Measurements from ENCODE around the gene CYP8B1. TPM values are rescaled to one million over a fixed set of nuclear protein-coding genes. Genes with fewer than 3 reads are reported as not detected.

Gene CYP8B1
- total and polyA plus RNA-seq, 9 of the 15 experiments (the other 6 are each of a cell fraction or from before 2014, with no cell fraction given): 0.04 TPM; not detected in 8

DNA sequence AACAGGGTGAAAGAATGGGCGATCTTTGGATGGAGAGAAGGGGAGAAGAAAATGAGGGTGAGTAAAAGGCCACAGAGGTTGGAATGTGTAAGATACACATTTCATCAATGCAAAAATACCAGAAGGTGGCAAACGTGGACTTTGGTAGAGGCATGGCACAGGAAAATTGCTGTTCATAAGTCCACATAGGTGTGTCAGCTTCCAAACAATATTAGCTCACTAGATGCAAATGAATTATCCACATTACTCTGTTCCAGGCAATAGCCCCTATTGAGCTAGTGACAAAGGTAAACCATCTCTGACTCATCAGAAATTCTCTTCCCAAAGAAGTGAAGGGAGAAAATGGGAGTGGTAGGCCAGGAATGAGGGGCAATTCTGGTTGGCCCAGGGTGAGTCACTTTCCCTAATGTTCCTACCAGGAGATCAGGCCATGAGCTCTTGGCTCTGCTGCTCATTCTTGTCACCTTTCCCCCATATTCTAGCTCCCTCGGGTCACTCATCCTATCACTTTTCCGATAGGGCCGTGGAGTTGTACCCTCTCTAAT is 46.5 kb downstream of the CYP8B1 start:
- Histone ChIP-seq H3K36me3 (ENCODE audit: control insufficient read depth, insufficient read depth, low read length) (no peaks in the 10 kb centered on the region), H3K9me1 (ENCODE audit: control insufficient read depth, insufficient read depth, low read length) (no peaks in the 10 kb centered on the region), H3K4me3 (no peak overlapping the region), H3K4me1 (replicated peaks in 1 of 2; ENCODE audit: control insufficient read depth in 2 of 2, insufficient read depth in 2 of 2, low read length in 2 of 2) (no peaks in the 10 kb centered on the region), H3K27me3 (ENCODE audit: control insufficient read depth in 2 of 2, insufficient read depth in 2 of 2, low read length in 2 of 2) (peaks cover 0 to 2% of the 10 kb centered on the region in 2 experiments; a peak in 1 of 5 replicates), H3K27ac (ENCODE audit: extremely low read depth, low read depth, low read length) (no peak overlapping the region), H3K79me2 (ENCODE audit: control insufficient read depth, insufficient read depth, low read length) (no peaks in the 10 kb centered on the region), H2AFZ (ENCODE audit: low read depth, low read length) (no peak overlapping the region), H3K9me3 (replicated peaks; ENCODE audit: control insufficient read depth, insufficient read depth, low read depth, low read length) (no peaks in the 10 kb centered on the region), H3K9ac (ENCODE audit: insufficient read depth in 1 of 2, low read depth in 2 of 2, low read length in 2 of 2) (no peak overlapping the region), H4K20me1 (replicated peaks; ENCODE audit: control insufficient read depth, insufficient read depth, low read length) (no peaks in the 10 kb centered on the region), H3K4me2 (ENCODE audit: insufficient read depth, low read length) (no peak overlapping the region)
- no TSS peak for BruUV-seq (replicated peaks)
- FAIRE-seq: no peak
- ChIA-PET POLR2A (interaction anchor here (1.0 kb wide), 1 partner anchor 24 kb away, joined by 4 read pairs; the partner anchor contains the start of gene HIGD1A), CTCF (ENCODE audit: low intra/inter-chr PET ratio) (interaction anchor here (0.5 to 4.5 kb wide), 4 partner anchors 48 to 599 kb away, joined by 3 to 61 read pairs (median 30); no protein-coding TSS in a partner anchor)
- DNase-seq (ENCODE audit: extremely low read depth in 1 of 4, low spot score in 3 of 4): no peak
- no peak for ATAC-seq
- in situ Hi-C loops (cut with MboI) (loop anchor here (5.0 kb wide), 1 partner anchor 47 kb away; no protein-coding TSS in a partner anchor), intact Hi-C loops (cut with micrococcal nuclease) (no loop called here)
- 9% methylated on average over 5 of the region's 5 CpGs for WGBS (ENCODE audit: insufficient coverage, low coverage, missing lambda C conversion rate)
- TF ChIP-seq ZSCAN32 (CRISPR knock-in tag; IDR thresholded peaks at IDR 0.05) (no peak), U2AF1 (optimal IDR thresholded peaks at IDR 0.05; ENCODE audit: low read depth, low read length) (no peak), MECOM (CRISPR knock-in tag; IDR thresholded peaks at IDR 0.05) (no peak), BDP1 (IDR thresholded peaks at IDR 0.05; ENCODE audit: insufficient read depth, insufficient read length) (no peak), SMC3 (conservative IDR thresholded peaks at IDR 0.05; ENCODE audit: insufficient read depth, low read depth, low read length) (no peak), MAFG (tag; conservative IDR thresholded peaks at IDR 0.05) (no peak)
- TF ChIP-seq, protein P1, sequence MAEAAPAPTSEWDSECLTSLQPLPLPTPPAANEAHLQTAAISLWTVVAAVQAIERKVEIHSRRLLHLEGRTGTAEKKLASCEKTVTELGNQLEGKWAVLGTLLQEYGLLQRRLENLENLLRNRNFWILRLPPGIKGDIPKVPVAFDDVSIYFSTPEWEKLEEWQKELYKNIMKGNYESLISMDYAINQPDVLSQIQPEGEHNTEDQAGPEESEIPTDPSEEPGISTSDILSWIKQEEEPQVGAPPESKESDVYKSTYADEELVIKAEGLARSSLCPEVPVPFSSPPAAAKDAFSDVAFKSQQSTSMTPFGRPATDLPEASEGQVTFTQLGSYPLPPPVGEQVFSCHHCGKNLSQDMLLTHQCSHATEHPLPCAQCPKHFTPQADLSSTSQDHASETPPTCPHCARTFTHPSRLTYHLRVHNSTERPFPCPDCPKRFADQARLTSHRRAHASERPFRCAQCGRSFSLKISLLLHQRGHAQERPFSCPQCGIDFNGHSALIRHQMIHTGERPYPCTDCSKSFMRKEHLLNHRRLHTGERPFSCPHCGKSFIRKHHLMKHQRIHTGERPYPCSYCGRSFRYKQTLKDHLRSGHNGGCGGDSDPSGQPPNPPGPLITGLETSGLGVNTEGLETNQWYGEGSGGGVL (CRISPR knock-in tag; IDR thresholded peaks at IDR 0.05): no peak
- TF ChIP-seq, protein P2, sequence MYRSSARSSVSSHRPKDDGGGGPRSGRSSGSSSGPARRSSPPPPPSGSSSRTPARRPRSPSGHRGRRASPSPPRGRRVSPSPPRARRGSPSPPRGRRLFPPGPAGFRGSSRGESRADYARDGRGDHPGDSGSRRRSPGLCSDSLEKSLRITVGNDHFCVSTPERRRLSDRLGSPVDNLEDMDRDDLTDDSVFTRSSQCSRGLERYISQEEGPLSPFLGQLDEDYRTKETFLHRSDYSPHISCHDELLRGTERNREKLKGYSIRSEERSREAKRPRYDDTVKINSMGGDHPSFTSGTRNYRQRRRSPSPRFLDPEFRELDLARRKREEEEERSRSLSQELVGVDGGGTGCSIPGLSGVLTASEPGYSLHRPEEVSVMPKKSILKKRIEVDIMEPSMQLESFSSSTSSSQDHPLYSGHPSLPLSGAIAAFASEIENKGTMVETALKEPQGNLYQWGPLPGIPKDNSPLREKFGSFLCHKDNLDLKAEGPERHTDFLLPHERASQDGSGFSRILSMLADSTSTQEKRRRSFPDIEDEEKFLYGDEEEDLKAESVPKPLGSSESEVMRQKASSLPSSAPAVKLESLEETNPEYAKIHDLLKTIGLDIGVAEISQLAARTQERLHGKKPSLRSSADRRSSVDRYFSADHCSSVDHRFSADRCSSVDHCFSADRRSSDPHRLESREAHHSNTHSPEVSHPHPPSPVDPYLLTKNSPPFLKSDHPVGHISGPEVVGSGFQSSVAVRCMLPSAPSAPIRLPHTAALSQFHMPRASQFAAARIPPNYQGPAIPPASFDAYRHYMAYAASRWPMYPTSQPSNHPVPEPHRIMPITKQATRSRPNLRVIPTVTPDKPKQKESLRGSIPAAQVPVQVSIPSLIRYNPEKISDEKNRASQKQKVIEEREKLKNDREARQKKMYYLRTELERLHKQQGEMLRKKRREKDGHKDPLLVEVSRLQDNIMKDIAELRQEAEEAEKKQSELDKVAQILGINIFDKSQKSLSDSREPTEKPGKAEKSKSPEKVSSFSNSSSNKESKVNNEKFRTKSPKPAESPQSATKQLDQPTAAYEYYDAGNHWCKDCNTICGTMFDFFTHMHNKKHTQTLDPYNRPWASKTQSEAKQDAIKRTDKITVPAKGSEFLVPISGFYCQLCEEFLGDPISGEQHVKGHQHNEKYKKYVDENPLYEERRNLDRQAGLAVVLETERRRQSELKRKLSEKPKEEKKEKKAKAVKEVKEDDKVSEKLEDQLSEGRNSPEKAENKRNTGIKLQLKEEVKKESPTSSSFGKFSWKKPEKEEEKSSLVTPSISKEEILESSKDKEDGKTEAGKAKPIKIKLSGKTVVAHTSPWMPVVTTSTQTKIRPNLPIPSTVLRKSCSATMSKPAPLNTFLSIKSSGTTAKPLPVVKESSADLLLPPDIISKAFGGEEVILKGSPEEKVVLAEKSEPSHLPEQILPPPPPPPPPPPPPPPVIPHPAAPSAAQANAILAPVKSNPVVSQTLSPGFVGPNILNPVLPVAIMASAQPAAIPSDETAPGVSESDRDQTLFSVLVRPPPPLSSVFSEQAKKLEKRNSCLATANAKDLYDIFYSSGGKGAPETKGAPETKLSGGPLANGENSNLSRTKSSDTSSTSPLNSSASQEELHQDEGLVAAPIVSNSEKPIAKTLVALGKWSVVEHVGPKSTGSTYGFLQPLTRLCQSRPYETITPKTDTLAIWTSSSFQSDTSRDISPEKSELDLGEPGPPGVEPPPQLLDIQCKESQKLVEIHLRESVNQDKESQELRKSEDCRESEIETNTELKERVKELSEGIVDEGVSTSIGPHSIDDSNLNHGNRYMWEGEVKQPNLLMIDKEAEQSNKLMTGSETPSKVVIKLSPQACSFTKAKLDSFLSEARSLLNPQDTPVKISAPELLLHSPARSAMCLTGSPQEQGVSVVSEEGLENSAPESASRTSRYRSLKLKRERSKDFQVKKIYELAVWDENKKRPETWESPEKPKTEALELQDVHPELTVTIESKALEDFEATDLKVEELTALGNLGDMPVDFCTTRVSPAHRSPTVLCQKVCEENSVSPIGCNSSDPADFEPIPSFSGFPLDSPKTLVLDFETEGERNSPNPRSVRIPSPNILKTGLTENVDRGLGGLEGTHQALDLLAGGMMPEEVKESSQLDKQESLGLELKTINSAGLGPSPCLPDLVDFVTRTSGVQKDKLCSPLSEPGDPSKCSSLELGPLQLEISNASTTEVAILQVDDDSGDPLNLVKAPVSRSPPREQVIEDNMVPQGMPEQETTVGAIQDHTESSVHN (IDR thresholded peaks at IDR 0.05; ENCODE audit: borderline replicate concordance in 1 of 2, low read depth in 1 of 2): no peak
- TF ChIP-seq, protein P3, sequence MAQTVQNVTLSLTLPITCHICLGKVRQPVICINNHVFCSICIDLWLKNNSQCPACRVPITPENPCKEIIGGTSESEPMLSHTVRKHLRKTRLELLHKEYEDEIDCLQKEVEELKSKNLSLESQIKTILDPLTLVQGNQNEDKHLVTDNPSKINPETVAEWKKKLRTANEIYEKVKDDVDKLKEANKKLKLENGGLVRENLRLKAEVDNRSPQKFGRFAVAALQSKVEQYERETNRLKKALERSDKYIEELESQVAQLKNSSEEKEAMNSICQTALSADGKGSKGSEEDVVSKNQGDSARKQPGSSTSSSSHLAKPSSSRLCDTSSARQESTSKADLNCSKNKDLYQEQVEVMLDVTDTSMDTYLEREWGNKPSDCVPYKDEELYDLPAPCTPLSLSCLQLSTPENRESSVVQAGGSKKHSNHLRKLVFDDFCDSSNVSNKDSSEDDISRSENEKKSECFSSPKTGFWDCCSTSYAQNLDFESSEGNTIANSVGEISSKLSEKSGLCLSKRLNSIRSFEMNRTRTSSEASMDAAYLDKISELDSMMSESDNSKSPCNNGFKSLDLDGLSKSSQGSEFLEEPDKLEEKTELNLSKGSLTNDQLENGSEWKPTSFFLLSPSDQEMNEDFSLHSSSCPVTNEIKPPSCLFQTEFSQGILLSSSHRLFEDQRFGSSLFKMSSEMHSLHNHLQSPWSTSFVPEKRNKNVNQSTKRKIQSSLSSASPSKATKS (CRISPR knock-in tag; IDR thresholded peaks at IDR 0.05): no peak

Measured in K562 (cell line).